Measurements from ENCODE around the gene HDDC3. TPM values are rescaled to one million over a fixed set of nuclear protein-coding genes. Genes with fewer than 3 reads are reported as not detected.

The HDDC3 gene
- total and polyA plus RNA-seq, 9 of the 15 experiments (the other 6 are each of a cell fraction or from before 2014, with no cell fraction given), result 14.9 to 55.8 (median 36.9) TPM

GRCh38 chr15:90902840-90903732 lies 29.3 kb downstream of the HDDC3 start, which contains the start of gene MAN2A2 (continued):
- TF ChIP-seq HIVEP1 (CRISPR knock-in tag; IDR thresholded peaks at IDR 0.05), result no peak
- no peak for TF ChIP-seq HNRNPK (IDR thresholded peaks at IDR 0.05; ENCODE audit: low read depth, low read length, poor library complexity, severe bottlenecking)
- TF ChIP-seq GTF3C2 (IDR thresholded peaks at IDR 0.05; ENCODE audit: borderline replicate concordance, extremely low read depth, insufficient read length), result no peak
- no peak for TF ChIP-seq ZSCAN32 (CRISPR knock-in tag; IDR thresholded peaks at IDR 0.05)
- TF ChIP-seq MYC (IDR thresholded peaks at IDR 0.05; ENCODE audit: low read depth, low read length), result no peak
- 0 out of 2 replicates have a peak, but pooled peaks have one; percentile 49 for TF ChIP-seq MYC (CRISPR knock-in tag; IDR thresholded peaks at IDR 0.05; ENCODE audit: borderline replicate concordance, low read depth)
- TF ChIP-seq CHD1 (IDR thresholded peaks at IDR 0.05; ENCODE audit: low read length), result peak; percentile 60
- no peak for TF ChIP-seq STAT6 (CRISPR knock-in tag; IDR thresholded peaks at IDR 0.05)
- no peak for TF ChIP-seq SETDB1 (IDR thresholded peaks at IDR 0.05; ENCODE audit: low read length)
- TF ChIP-seq ZNF311 (CRISPR knock-in tag; IDR thresholded peaks at IDR 0.05), result no peak
- TF ChIP-seq ZFP1 (CRISPR knock-in tag; IDR thresholded peaks at IDR 0.05), result no peak
- TF ChIP-seq FOXK1 (CRISPR knock-in tag; IDR thresholded peaks at IDR 0.05; ENCODE audit: borderline replicate concordance), result no peak
- no peak for TF ChIP-seq NR3C1 (CRISPR knock-in tag; IDR thresholded peaks at IDR 0.05)
- TF ChIP-seq NELFE (IDR thresholded peaks at IDR 0.05; ENCODE audit: insufficient read depth, insufficient read length), result no peak
- no peak for TF ChIP-seq ZNF174 (CRISPR knock-in tag; IDR thresholded peaks at IDR 0.05)
- no peak for TF ChIP-seq AFF1 (IDR thresholded peaks at IDR 0.05; ENCODE audit: low read depth in 1 of 2, partially characterized antibody in 2 of 2)
- TF ChIP-seq TRIM24 (IDR thresholded peaks at IDR 0.05), result no peak
- peak; percentile 39 for TF ChIP-seq CBFA2T3 (IDR thresholded peaks at IDR 0.05)
- TF ChIP-seq SMARCB1 (IDR thresholded peaks at IDR 0.05; ENCODE audit: insufficient read length, low read depth), result no peak
